Esophagus squamous epithelium (tissue), 5 donors: ENCODE data around the gene BCL2L1. TPM values are rescaled to one million over a fixed set of nuclear protein-coding genes. Genes with fewer than 3 reads are reported as not detected.

Source experiments
- DNase-seq: peaks from one replicate; lab custom pipeline; 2025; lab: John Stamatoyannopoulos, UW
- H3K27ac ChIP-seq, 4 donors: fragments of 200-600 bp; sonication (generic); one replicate each; pipeline ENCODE4 v1.5.1; 2016 to 2019; ENCODE audit warnings: mild to moderate bottlenecking in 1 of 4
- H3K27me3 ChIP-seq, 4 donors: fragments of 200-600 bp; sonication (generic); 1 replicate in 3 of 4; 2 replicates in 1 of 4; pipeline versions ENCODE4 v1.5.1 to v1.6.0; 2017 to 2021; ENCODE audit warnings: antibody characterized with exemption in 1 of 4
- H3K36me3 ChIP-seq, 3 donors: fragments of 200-600 bp; sonication (generic); one replicate each; pipeline ENCODE4 v1.5.1; 2016 to 2019
- H3K4me1 ChIP-seq, 3 donors: fragments of 200-600 bp; sonication (generic); one replicate each; pipeline ENCODE4 v1.5.1; 2017 to 2019
- H3K4me3 ChIP-seq, 4 donors: fragments of 200-600 bp; sonication (generic); 1 replicate in 3 of 4; 2 replicates in 1 of 4; pipeline ENCODE4 v1.5.1; 2016 to 2019; ENCODE audit warnings: mild to moderate bottlenecking in 2 of 4, moderate library complexity in 1 of 4
- H3K9me3 ChIP-seq, 3 donors: fragments of 200-600 bp; sonication (generic); one replicate each; pipeline ENCODE4 v1.5.1; 2016 to 2019
- POLR2A ChIP-seq, 4 donors: fragments of 450-650 bp; IDR thresholded peaks; one replicate each; pipeline ENCODE4 v1.6.1; 2017; ENCODE audit warnings: antibody characterized with exemption in 4 of 4, mild to moderate bottlenecking in 4 of 4, moderate library complexity in 3 of 4
- WGBS, 2 donors: methylation state at CpG; one replicate each; pipeline ENCODE4 v1.1.5; 2018; 5-methylcytosine and 5-hydroxymethylcytosine counted together
- intact Hi-C: fragments of 100-400 bp; cut with DNase I; formaldehyde crosslinking; loops from one replicate; pipeline ENCODE4 v1.15.0; 2022
- total RNA-seq, 4 donors: library from RNA; depleted of rRNA; stranded (reverse); fragments of >200 nt; gene quantifications; one replicate each; pipeline ENCODE4 v1.1.0, GENCODE V29; 2016
- TF ChIP-seq, protein P1 (sequence below), 6 experiments: fragments of 450-650 bp in 4 of 6; fragments of 200-600 bp in 2 of 6; sonication (generic) in 2 of 6; IDR thresholded peaks; one replicate each; pipeline ENCODE4 v1.5.1; 2016 to 2019; ENCODE audit warnings: antibody characterized with exemption in 6 of 6, mild to moderate bottlenecking in 4 of 6, moderate library complexity in 4 of 6
- donor health status: DM: yes; HTN: yes; CAD: no.

The BCL2L1 gene
- total RNA-seq, 4 donors from 2014 or later, result 65.4 to 105 (median 90.1) TPM

DNA sequence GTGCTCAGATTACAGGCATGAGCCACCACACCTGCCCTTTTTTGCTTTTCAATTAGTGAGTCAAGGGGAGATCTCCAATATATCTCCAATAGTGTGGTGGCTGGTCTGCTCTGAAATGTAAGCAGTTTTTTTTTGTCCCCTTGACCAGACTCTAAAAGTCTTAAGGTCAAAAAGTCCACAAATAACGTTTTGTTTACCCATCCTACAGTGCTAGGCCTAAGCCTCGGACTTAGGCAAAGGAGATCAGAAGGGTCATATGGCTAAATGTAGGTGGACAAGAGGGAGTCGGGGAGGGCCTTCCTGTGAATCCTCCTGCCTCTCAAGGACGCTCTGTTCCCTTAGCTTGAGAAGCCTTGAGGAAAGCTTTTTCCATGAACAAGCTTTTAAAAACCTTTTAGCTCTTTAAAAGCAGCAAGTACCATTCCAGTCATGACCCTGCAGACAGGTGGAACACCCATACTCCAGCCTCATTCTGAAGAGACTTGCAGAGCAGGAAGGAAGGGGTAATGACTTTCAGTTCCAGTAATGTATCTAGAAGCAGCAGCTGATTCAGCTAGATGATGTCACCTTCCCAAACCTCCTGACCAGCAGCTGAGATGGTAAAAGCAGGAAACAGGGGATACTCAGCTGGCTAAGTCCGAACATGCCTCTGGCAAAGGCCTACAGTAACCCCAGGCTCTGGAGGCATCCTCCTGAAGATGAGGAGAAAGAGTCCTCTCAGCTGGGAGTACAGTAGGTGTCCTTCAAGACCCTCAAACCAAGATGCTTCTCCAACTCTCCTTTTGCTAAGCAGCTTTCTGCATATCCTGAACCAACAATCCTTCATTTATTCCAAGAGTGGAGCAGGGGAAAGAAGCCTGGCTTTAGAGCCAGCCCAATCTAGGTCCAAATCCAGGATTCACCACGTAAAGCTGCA, 23.6 kb downstream of the BCL2L1 start:
- no peaks in the 10 kb centered on the region for H3K9me3 ChIP-seq
- H3K27ac ChIP-seq, result peak overlapping the region; percentile 70 to 87 (median 86)
- H3K36me3 ChIP-seq, result peaks cover 0 to 16% (median 0%) of the 10 kb centered on the region in 3 donors
- H3K27me3 ChIP-seq, result no peaks in the 10 kb centered on the region
- peak in 1 of 4 donors; percentile 39 for TF ChIP-seq POLR2A (IDR thresholded peaks at IDR 0.05)
- TF ChIP-seq, protein P1, sequence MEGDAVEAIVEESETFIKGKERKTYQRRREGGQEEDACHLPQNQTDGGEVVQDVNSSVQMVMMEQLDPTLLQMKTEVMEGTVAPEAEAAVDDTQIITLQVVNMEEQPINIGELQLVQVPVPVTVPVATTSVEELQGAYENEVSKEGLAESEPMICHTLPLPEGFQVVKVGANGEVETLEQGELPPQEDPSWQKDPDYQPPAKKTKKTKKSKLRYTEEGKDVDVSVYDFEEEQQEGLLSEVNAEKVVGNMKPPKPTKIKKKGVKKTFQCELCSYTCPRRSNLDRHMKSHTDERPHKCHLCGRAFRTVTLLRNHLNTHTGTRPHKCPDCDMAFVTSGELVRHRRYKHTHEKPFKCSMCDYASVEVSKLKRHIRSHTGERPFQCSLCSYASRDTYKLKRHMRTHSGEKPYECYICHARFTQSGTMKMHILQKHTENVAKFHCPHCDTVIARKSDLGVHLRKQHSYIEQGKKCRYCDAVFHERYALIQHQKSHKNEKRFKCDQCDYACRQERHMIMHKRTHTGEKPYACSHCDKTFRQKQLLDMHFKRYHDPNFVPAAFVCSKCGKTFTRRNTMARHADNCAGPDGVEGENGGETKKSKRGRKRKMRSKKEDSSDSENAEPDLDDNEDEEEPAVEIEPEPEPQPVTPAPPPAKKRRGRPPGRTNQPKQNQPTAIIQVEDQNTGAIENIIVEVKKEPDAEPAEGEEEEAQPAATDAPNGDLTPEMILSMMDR (IDR thresholded peaks at IDR 0.05), result no peak
- peaks cover 26 to 65% (median 40%) of the 10 kb centered on the region in 3 donors for H3K4me1 ChIP-seq
- no peak overlapping the region for H3K4me3 ChIP-seq
- 14 to 52% methylated on average over 5 to 6 of the region's 6 CpGs for WGBS, 2 donors
- intact Hi-C loops, result loop anchor here (2.0 kb wide), 1 partner anchor 36 kb away; no protein-coding TSS in a partner anchor
- no peak for DNase-seq

DNA sequence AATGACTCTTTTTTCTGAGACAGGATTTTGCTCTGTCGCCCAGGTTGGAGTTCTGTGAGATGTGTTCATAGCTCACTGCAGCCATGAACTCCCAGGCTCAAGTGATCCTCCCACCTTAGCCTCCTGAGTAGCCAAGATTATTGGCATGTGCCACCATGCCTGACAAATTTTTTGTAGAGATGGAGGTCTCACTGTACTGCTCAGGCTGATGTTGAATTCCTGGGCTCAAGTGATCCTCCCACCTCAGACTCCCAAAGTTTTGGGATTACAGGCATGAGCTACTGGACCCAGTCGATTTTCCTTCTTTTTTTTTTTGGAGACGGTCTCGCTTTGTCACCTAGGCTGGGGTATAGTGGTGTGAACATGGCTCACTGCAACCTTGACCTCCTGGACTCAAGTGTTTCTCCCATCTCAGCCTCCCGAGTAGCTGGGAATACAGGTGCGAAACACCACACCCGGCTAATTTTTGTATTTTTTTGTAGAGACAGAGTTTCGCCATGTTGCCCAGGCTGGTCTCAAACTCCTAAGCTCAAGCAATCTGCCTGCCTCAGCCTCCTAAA, 24.3 kb downstream of the BCL2L1 start:
- H3K27me3 ChIP-seq, result no peaks in the 10 kb centered on the region
- peak overlapping the region; percentile 70 to 87 (median 86) for H3K27ac ChIP-seq
- TF ChIP-seq, protein P1 (IDR thresholded peaks at IDR 0.05), result no peak
- no peak for TF ChIP-seq POLR2A (IDR thresholded peaks at IDR 0.05)
- intact Hi-C loops, result loop anchor here (2.0 kb wide), 1 partner anchor 36 kb away; no protein-coding TSS in a partner anchor
- WGBS, 2 donors, result 90 to 94% methylated on average over 8 of the region's 8 CpGs
- H3K36me3 ChIP-seq, result peaks cover 0 to 23% (median 0%) of the 10 kb centered on the region in 3 donors
- H3K4me1 ChIP-seq, result peaks cover 25 to 67% (median 36%) of the 10 kb centered on the region in 3 donors
- no peak for DNase-seq
- H3K9me3 ChIP-seq, result no peaks in the 10 kb centered on the region
- no peak overlapping the region for H3K4me3 ChIP-seq

DNA sequence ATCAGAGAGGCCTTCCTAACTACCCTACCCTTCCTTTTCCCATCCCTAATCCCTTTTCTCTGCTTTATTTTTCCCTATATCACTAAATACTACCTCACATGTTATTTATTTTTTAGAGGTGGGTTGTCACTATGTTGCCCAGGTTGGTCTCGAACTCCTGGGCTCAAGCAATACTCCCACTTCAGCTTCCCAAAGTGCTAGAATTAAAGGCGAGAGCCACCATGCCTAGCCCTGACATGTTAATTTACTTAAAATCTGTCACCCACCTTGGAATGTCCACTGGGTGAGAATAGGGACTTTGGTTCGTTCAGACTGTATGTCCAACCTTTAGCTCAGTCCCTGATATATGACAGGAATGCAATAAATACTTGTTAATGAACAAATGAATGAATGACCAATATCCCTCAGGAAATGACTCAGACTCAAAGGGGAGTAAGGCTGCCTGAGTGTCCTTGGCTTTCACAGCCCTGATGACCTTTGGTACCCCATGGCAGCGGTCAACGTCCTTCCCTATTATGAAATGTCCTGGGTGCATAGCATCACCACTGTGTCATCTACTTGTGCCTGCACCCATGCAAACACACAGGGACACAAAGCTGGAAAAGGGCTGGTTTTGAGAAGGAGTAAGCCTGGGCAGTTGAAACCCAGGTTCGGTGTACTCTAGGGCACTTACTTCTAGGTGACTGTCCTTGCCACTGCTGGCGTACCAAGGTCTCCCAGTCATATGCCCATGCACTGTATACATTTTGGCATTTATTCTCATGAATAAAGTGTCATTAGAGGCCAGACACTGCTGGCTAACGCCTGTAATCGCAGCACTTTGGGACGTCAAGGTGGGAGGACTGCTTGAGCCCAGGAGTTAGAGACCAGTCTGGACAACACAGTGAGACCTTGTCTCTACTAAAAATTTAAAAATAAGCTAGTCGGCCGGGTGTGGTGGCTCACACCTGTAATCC, 26.5 kb downstream of the BCL2L1 start:
- Histone ChIP-seq H3K36me3 (peaks cover 0 to 42% (median 0%) of the 10 kb centered on the region in 3 donors), H3K27ac (peak overlapping the region in 2 of 4 donors; percentile 42 to 59), H3K4me3 (no peak overlapping the region), H3K27me3 (no peaks in the 10 kb centered on the region), H3K4me1 (peaks cover 25 to 81% (median 33%) of the 10 kb centered on the region in 3 donors), H3K9me3 (no peaks in the 10 kb centered on the region)
- DNase-seq, result no peak
- TF ChIP-seq POLR2A (IDR thresholded peaks at IDR 0.05), result no peak
- TF ChIP-seq, protein P1 (IDR thresholded peaks at IDR 0.05), result no peak
- intact Hi-C loops, result no loop called here
- 81 to 89% methylated on average over 9 to 12 of the region's 12 CpGs for whole genome bisulfite sequencing, 2 donors

DNA sequence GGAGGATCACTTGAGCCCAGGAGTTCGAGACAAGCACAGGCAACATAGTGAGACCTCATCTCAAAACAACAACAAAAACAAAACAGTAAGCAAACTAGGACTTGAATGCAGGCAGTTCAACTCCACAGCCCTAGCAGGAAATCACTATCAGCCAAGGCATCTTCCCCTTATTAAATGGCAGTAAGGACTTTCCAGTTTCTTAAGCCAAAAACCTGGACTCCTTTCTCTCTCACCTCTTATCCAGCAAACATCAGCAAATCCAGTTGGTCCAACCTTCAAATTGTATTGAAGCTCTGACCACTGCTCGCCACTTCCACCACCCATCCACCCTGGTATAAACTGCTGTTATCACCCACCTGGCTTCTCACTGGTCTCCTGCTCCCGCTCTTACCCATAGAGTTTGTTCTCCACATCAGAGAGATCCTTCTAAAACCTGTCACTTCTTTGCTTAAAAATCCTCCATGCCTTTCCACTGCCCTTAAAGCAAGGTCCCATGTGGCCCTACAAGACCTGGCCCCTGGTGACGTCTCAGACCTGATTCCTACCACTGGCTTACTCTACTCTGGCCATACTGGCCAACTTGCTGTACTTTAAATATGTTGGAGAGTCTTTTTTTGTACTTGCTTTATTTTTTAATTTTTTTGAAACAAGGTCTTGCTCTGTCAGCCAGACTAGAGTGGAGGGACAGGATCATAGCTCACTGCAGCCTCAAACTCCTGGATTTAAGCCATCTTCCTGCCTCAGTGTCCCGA, 27.6 kb downstream of the BCL2L1 start:
- intact Hi-C loops, result no loop called here
- H3K4me1 ChIP-seq, result peaks cover 19 to 80% (median 29%) of the 10 kb centered on the region in 3 donors
- H3K9me3 ChIP-seq, result no peaks in the 10 kb centered on the region
- TF ChIP-seq, protein P1 (IDR thresholded peaks at IDR 0.05), result no peak
- TF ChIP-seq POLR2A (IDR thresholded peaks at IDR 0.05), result no peak
- no peak for DNase-seq
- 76 to 85% methylated on average over 5 of the region's 5 CpGs for WGBS, 2 donors
- H3K27ac ChIP-seq, result peak overlapping the region in 2 of 4 donors; percentile 31 to 42
- peaks cover 0 to 51% (median 0%) of the 10 kb centered on the region in 3 donors for H3K36me3 ChIP-seq
- H3K4me3 ChIP-seq, result no peak overlapping the region
- no peaks in the 10 kb centered on the region for H3K27me3 ChIP-seq
